Measurements from ENCODE around the gene DACH1.

GRCh38 chr13:71828564-71828963 is 38.4 kb downstream of the DACH1 start:
- no peak for TF ChIP-seq POLR2A (IDR thresholded peaks at IDR 0.05)
- TF ChIP-seq, protein P1, sequence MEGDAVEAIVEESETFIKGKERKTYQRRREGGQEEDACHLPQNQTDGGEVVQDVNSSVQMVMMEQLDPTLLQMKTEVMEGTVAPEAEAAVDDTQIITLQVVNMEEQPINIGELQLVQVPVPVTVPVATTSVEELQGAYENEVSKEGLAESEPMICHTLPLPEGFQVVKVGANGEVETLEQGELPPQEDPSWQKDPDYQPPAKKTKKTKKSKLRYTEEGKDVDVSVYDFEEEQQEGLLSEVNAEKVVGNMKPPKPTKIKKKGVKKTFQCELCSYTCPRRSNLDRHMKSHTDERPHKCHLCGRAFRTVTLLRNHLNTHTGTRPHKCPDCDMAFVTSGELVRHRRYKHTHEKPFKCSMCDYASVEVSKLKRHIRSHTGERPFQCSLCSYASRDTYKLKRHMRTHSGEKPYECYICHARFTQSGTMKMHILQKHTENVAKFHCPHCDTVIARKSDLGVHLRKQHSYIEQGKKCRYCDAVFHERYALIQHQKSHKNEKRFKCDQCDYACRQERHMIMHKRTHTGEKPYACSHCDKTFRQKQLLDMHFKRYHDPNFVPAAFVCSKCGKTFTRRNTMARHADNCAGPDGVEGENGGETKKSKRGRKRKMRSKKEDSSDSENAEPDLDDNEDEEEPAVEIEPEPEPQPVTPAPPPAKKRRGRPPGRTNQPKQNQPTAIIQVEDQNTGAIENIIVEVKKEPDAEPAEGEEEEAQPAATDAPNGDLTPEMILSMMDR (IDR thresholded peaks at IDR 0.05): no peak
- no peak for TF ChIP-seq EP300 (IDR thresholded peaks at IDR 0.05)
- no peak for TF ChIP-seq POLR2AphosphoS5 (IDR thresholded peaks at IDR 0.05)

Data from suprapubic skin (tissue), 4 donors.